ENCODE data around the gene CD9.

DNA sequence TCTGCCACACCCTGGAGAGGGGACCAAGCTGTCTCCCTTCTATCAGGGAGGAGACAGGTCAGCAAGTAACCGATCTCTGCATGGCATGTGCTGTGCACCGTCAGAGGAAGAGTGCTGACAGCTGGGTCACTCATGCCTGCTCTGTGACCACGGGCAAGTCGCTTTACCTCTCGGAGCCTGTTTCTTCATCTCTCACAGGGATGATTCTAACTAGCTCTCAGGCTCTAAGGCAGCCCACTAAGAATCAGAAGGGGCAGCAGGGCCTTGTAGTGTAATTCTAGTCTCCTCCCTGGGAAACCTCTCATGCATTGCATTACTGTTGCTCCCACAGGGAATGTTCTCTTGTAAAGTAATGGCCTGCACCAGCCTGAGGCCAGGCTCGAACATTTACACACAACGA lies 11.9 kb downstream of the CD9 start:
- TF ChIP-seq EZH2 (IDR thresholded peaks at IDR 0.05), result no peak
- no peak for TF ChIP-seq POLR2AphosphoS5 (IDR thresholded peaks at IDR 0.05; ENCODE audit: borderline replicate concordance, low read depth, low read length)

Data from SK-N-MC (cell line).